Measurements from ENCODE around the gene FAM136A. TPM values are rescaled to one million over a fixed set of nuclear protein-coding genes. Genes with fewer than 3 reads are reported as not detected.

FAM136A gene
- total RNA-seq, 1 donor from 2014 or later: 21.7 TPM

DNA sequence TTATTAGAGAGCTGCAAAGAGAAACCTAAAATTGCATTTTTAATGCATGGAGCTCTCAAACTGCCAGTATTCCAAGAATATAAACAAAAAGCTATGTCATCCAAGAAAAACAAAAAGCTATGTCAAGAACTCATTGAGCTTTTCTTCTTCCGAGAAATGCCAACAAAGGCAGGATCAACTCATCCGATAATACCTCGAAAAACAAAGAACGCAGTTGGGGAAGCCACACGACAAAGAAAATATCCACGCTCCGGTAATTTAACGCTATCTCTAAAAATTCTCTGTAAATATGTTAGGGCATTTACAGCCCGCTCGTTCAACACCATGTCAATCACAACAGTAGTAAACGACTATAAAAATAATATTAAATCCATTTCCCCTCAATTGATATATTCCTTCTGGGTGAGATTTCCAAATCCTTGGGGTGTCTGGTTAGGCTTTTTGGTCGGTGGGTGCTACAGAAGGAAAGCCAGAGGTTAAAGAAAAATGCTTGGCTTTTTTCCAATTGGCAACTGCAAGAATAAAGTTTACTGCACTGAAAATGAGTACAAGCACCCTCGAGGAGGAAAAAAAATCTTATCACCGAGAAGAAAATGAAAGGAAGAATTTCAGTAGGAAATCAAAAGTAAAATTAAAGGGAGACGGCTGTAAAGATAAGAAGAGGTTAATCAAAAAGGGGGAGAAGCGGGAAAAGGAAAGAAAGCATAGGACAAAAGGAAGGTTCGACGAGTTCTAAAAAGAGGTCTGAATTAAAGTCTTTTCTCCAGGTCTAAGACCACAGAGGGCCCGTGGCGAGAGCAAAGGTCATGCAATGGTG lies 54.3 kb downstream of the FAM136A start:
- DNase-seq: no peak

More for the DNA sequence above, 54.3 kb downstream of the FAM136A start:
- Histone ChIP-seq H3K27me3 (no peaks in the 10 kb centered on the region), H3K9me3 (no peaks in the 10 kb centered on the region), H3K27ac (peak overlapping the region; percentile 94), H3K4me1 (peaks cover 29% of the 10 kb centered on the region), H3K4me3 (peak overlapping the region; percentile 80), H3K36me3 (no peaks in the 10 kb centered on the region)
- ATAC-seq: no peak
- TF ChIP-seq, protein P1, sequence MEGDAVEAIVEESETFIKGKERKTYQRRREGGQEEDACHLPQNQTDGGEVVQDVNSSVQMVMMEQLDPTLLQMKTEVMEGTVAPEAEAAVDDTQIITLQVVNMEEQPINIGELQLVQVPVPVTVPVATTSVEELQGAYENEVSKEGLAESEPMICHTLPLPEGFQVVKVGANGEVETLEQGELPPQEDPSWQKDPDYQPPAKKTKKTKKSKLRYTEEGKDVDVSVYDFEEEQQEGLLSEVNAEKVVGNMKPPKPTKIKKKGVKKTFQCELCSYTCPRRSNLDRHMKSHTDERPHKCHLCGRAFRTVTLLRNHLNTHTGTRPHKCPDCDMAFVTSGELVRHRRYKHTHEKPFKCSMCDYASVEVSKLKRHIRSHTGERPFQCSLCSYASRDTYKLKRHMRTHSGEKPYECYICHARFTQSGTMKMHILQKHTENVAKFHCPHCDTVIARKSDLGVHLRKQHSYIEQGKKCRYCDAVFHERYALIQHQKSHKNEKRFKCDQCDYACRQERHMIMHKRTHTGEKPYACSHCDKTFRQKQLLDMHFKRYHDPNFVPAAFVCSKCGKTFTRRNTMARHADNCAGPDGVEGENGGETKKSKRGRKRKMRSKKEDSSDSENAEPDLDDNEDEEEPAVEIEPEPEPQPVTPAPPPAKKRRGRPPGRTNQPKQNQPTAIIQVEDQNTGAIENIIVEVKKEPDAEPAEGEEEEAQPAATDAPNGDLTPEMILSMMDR (IDR thresholded peaks at IDR 0.05): no peak
- intact Hi-C loops (cut with DNase I): no loop called here

Small RNA genes within 50 kb of the gene (microRNA-seq; reads per million reads assigned to microRNA genes)
- not detected for gene MIR1285-2 (ENCODE audit: borderline microRNAs expressed)

Other genes starting within 250 kb of the FAM136A start
- gene PCBP1, start 214.6 kb downstream of the FAM136A start, total RNA-seq: 337 TPM
- gene C2orf42, start 111.0 kb downstream of the FAM136A start, total RNA-seq: 9.6 TPM
- 110 TPM for gene TIA1, start 53.4 kb downstream of the FAM136A start, total RNA-seq
- 157 TPM for gene PCYOX1, start 43.9 kb downstream of the FAM136A start, total RNA-seq
- gene SNRPG, start 8.3 kb downstream of the FAM136A start, total RNA-seq: 96.8 TPM

All from upper lobe of right lung (tissue), 1 donor.